Measurements from ENCODE around the gene C4orf36.

- no peak for TF ChIP-seq CTCF (IDR thresholded peaks at IDR 0.05 in 8 of 11, conservative IDR thresholded peaks at IDR 0.05 in 3 of 11)
- TF ChIP-seq POLR2A (IDR thresholded peaks at IDR 0.05): no peak
Measured at GRCh38 chr4:86910369-86910768, 18.1 kb upstream of the C4orf36 start.

Measured in spleen (tissue), 7 donors.